ENCODE results near the gene PAQR3. TPM values are rescaled to one million over a fixed set of nuclear protein-coding genes. Genes with fewer than 3 reads are reported as not detected.

Gene PAQR3
- polyA plus RNA-seq, 3 donors = 2.7 to 5.6 (median 5.2) TPM

- Histone ChIP-seq H3K27me3 (ENCODE audit: control insufficient read depth in 2 of 2, insufficient read depth in 2 of 2, low read length in 2 of 2) (no peaks in the 10 kb centered on the region), H3K4me2 (replicated peaks; ENCODE audit: extremely low read depth, low read length, poor library complexity, severe bottlenecking) (no peak overlapping the region), H3K9ac (ENCODE audit: insufficient read depth, low read length, poor library complexity, severe bottlenecking) (no peak overlapping the region), H3K27ac (ENCODE audit: low read depth in 1 of 2, low read length in 2 of 2) (no peak overlapping the region), H3K9me3 (replicated peaks in 1 of 2; ENCODE audit: control insufficient read depth in 1 of 2, insufficient read depth in 1 of 2, low read length in 2 of 2) (no peaks in the 10 kb centered on the region), H3K4me1 (ENCODE audit: control insufficient read depth in 1 of 2, insufficient read depth in 2 of 2, low read length in 2 of 2) (no peaks in the 10 kb centered on the region), H3K36me3 (replicated peaks in 1 of 2; ENCODE audit: control insufficient read depth in 1 of 2, insufficient read depth in 2 of 2, low read length in 2 of 2) (peaks cover 59 to 88% of the 10 kb centered on the region in 2 donors), H4K20me1 (ENCODE audit: insufficient read depth, low read length) (peaks cover 32% of the 10 kb centered on the region), H3K4me3 (replicated peaks in 1 of 3; ENCODE audit: low read depth in 2 of 3, low read length in 3 of 3) (no peak overlapping the region), H2AFZ (ENCODE audit: insufficient read depth, low read depth, low read length, poor library complexity, severe bottlenecking) (no peak overlapping the region), H3K79me2 (ENCODE audit: insufficient read depth, low read length) (no peaks in the 10 kb centered on the region)
- H3K27ac Mint-ChIP-seq = no peak overlapping the region
- H3K9me3 Mint-ChIP-seq = no peaks in the 10 kb centered on the region
- H3K36me3 Mint-ChIP-seq = peaks cover 51 to 54% of the 10 kb centered on the region in 2 donors
- no peaks in the 10 kb centered on the region for H3K27me3 Mint-ChIP-seq (ENCODE audit: low read depth in 3 of 3)
- no peak for DNase-seq
- peaks cover 2% of the 10 kb centered on the region for H3K4me1 Mint-ChIP-seq
- no CpG with 5 or more reads among the region's 2 CpGs for WGBS (ENCODE audit: insufficient coverage)
- no peak for TF ChIP-seq CTCF (IDR thresholded peaks at IDR 0.05)
- intact Hi-C loops (cut with micrococcal nuclease) = loop anchor here in 1 of 2 donors (10.0 kb wide), 2 partner anchors 91 to 901 kb away; partner anchors contain the start of gene BMP2K
- no peak overlapping the region for H3K4me3 Mint-ChIP-seq
These were observed 73.8 kb downstream of the PAQR3 start for GRCh38 chr4:78865451-78865850.

GRCh38 chr4:78864405-78865024 lies 74.7 kb downstream of the PAQR3 start:
- Mint-ChIP-seq H3K27ac (no peak overlapping the region), H3K36me3 (peaks cover 54 to 59% of the 10 kb centered on the region in 2 donors), H3K4me1 (peaks cover 2% of the 10 kb centered on the region), H3K9me3 (no peaks in the 10 kb centered on the region), H3K27me3 (ENCODE audit: low read depth in 3 of 3) (no peaks in the 10 kb centered on the region), H3K4me3 (no peak overlapping the region)
- Histone ChIP-seq H4K20me1 (ENCODE audit: insufficient read depth, low read length) (peaks cover 32% of the 10 kb centered on the region), H3K9ac (ENCODE audit: insufficient read depth, low read length, poor library complexity, severe bottlenecking) (no peak overlapping the region), H3K27me3 (ENCODE audit: control insufficient read depth in 2 of 2, insufficient read depth in 2 of 2, low read length in 2 of 2) (no peaks in the 10 kb centered on the region), H3K4me1 (ENCODE audit: control insufficient read depth in 1 of 2, insufficient read depth in 2 of 2, low read length in 2 of 2) (no peaks in the 10 kb centered on the region), H3K79me2 (ENCODE audit: insufficient read depth, low read length) (no peaks in the 10 kb centered on the region), H3K27ac (ENCODE audit: low read depth in 1 of 2, low read length in 2 of 2) (no peak overlapping the region), H3K36me3 (replicated peaks in 1 of 2; ENCODE audit: control insufficient read depth in 1 of 2, insufficient read depth in 2 of 2, low read length in 2 of 2) (peaks cover 63 to 88% of the 10 kb centered on the region in 2 donors), H3K9me3 (replicated peaks in 1 of 2; ENCODE audit: control insufficient read depth in 1 of 2, insufficient read depth in 1 of 2, low read length in 2 of 2) (no peaks in the 10 kb centered on the region), H3K4me2 (replicated peaks; ENCODE audit: extremely low read depth, low read length, poor library complexity, severe bottlenecking) (no peak overlapping the region), H3K4me3 (replicated peaks in 1 of 3; ENCODE audit: low read depth in 2 of 3, low read length in 3 of 3) (no peak overlapping the region), H2AFZ (ENCODE audit: insufficient read depth, low read depth, low read length, poor library complexity, severe bottlenecking) (no peak overlapping the region)
- intact Hi-C loops (cut with micrococcal nuclease) = loop anchor here (5.0 to 10.0 kb wide), 3 partner anchors 90 to 900 kb away; partner anchors contain the start of gene BMP2K (in 1 of the 2)
- TF ChIP-seq CTCF (IDR thresholded peaks at IDR 0.05) = peak; percentile 85
- peak; percentile 51 to 68 (median 62) for DNase-seq
- WGBS (ENCODE audit: insufficient coverage) = no CpG with 5 or more reads among the region's 3 CpGs
